ENCODE results near the gene GCK. TPM values are rescaled to one million over a fixed set of nuclear protein-coding genes. Genes with fewer than 3 reads are reported as not detected.

GCK gene
- total and polyA plus RNA-seq, 2 of the 13 experiments (the other 11 are each of a cell fraction or from before 2014, with no cell fraction given): not detected

GRCh38 chr7:44200699-44201461 is 11.6 kb upstream of the GCK start, which contains the start of gene YKT6 (continued):
- no peak for TF ChIP-seq TIGD3 (CRISPR knock-in tag; IDR thresholded peaks at IDR 0.05; ENCODE audit: borderline replicate concordance)
- TF ChIP-seq LCORL (IDR thresholded peaks at IDR 0.05): 0 out of 2 replicates have a peak, but pooled peaks have one; percentile 10
- no peak for TF ChIP-seq LCORL (CRISPR knock-in tag; IDR thresholded peaks at IDR 0.05)
- TF ChIP-seq ARID3A (IDR thresholded peaks at IDR 0.05; ENCODE audit: low read depth, low read length): no peak
- TF ChIP-seq ZNF234 (CRISPR knock-in tag; conservative IDR thresholded peaks at IDR 0.05): no peak
- no peak; the same call in 1 of the 2 replicates for TF ChIP-seq ZNF510 (CRISPR knock-in tag; IDR thresholded peaks at IDR 0.05; ENCODE audit: low read depth)
- TF ChIP-seq ZNF572 (CRISPR knock-in tag; IDR thresholded peaks at IDR 0.05): no peak
- no peak for TF ChIP-seq CSRNP2 (CRISPR knock-in tag; conservative IDR thresholded peaks at IDR 0.05; ENCODE audit: low read depth)
- TF ChIP-seq PAXIP1 (CRISPR knock-in tag; conservative IDR thresholded peaks at IDR 0.05): peak; percentile 56
- TF ChIP-seq TGIF2 (CRISPR knock-in tag; IDR thresholded peaks at IDR 0.05): 0 out of 2 replicates have a peak, but pooled peaks have one; percentile 42
- TF ChIP-seq MEF2D (CRISPR knock-in tag; IDR thresholded peaks at IDR 0.05): no peak
- no peak for TF ChIP-seq ZNF780A (CRISPR knock-in tag; IDR thresholded peaks at IDR 0.05)

Measured in HepG2 (cell line).